ENCODE data around the gene MICAL2. TPM values are rescaled to one million over a fixed set of nuclear protein-coding genes. Genes with fewer than 3 reads are reported as not detected.

The MICAL2 gene
- total RNA-seq, 3 donors from 2014 or later: 263 to 384 (median 312) TPM

DNA sequence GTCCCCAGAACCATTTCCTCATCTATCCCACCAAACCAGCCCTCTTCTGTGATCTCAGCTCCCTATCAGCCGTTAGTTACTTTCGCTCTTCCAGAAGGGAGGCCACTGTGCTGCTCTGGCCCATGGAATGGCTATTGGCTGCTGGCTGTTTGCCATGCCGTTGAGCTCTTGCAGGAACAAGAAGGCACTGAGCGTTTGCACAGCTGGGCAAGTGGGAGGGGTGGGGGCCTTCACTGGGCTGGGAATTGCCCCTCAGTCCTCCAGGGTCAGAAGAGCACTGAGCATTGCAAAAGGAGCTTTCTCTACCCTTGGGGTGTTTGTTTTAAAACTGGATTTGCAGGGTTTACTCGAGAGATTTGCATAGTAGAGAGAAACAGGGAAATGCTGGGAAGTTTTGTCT is 137.9 kb downstream of the MICAL2 start:
- H3K36me3 ChIP-seq (ENCODE audit: low read depth): no peaks in the 10 kb centered on the region

DNA sequence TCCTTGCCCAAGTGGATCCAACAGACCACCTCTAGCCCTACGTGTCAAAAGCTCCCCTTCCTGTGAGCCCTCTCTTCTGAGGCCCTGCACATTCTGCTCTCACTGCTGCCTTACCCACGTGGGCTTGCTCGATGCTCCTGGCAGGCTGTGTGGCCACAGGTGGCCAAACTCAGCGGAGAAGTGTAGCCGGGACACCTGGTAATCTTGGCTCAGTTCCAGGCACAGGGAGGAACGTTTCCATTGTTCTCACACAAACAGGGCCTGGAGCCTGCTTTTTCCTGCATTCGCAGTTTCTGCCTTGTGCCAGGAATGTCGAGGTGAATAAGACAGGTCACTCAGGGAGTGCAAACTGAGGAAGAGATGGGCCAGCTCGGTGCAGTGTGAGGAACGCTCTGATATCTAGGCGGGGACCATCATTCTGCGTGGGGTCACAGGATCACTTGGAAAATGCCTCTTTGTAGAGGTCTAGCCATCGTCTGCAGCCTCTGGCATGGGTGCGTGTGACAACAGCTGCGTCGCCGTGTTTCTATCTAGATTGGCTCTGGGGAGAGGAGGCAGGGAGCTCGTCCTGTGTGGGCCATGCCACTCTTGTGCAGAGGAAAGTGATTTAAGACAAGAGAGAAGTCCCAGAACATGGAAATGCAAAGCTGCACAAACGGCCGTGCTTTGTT is 139.3 kb downstream of the MICAL2 start:
- no peaks in the 10 kb centered on the region for H3K36me3 ChIP-seq (ENCODE audit: low read depth)
- peaks cover 40% of the 10 kb centered on the region for H3K4me1 ChIP-seq (ENCODE audit: low read depth)
- DNase-seq: peak; percentile 60 to 79 (median 64)
- TF ChIP-seq CTCF (IDR thresholded peaks at IDR 0.05): no peak
- no peak overlapping the region for H3K4me3 ChIP-seq
- ATAC-seq: peak; percentile 50
- intact Hi-C loops (cut with DNase I, micrococcal nuclease): no loop called here
- H3K9me3 ChIP-seq: no peaks in the 10 kb centered on the region

More for the DNA sequence above, 137.9 kb downstream of the MICAL2 start:
- intact Hi-C loops (cut with DNase I, micrococcal nuclease): no loop called here
- no peak for TF ChIP-seq CTCF (IDR thresholded peaks at IDR 0.05)
- peak; percentile 91 to 96 (median 93) for DNase-seq
- H3K4me3 ChIP-seq: no peak overlapping the region
- ATAC-seq: peak; percentile 91
- H3K4me1 ChIP-seq (ENCODE audit: low read depth): peaks cover 29% of the 10 kb centered on the region
- H3K9me3 ChIP-seq: no peaks in the 10 kb centered on the region

GRCh38 chr11:12251666-12252560 is 141.5 kb downstream of the MICAL2 start:
- H3K4me3 ChIP-seq: no peak overlapping the region
- intact Hi-C loops (cut with DNase I, micrococcal nuclease): no loop called here
- DNase-seq: no peak
- peaks cover 40% of the 10 kb centered on the region for H3K4me1 ChIP-seq (ENCODE audit: low read depth)
- ATAC-seq: no peak
- no peaks in the 10 kb centered on the region for H3K9me3 ChIP-seq
- TF ChIP-seq CTCF (IDR thresholded peaks at IDR 0.05): no peak
- no peaks in the 10 kb centered on the region for H3K36me3 ChIP-seq (ENCODE audit: low read depth)

DNA sequence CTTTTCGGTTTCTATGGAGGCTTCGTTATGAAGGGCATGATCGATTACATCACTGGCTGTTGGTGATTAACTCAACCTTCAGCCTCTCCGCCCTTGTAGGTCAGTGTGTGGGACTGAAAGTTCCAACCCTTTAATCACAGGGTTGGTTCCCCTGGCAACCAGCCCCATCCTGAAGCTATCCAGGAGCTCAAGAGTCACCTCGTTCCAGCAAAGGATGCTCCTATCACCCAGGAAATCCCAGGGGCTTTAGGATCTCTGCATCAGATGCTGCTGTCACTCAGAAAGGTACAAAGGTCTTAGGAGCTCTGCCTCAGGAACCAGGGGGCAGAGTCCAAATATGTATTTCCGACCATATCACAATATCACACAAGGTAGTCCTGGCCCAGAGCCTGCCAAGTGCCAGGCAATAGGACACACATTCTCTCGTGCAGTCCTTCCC is 143.5 kb downstream of the MICAL2 start:
- intact Hi-C loops (cut with DNase I, micrococcal nuclease): no loop called here
- peak; percentile 75 for ATAC-seq
- Histone ChIP-seq H3K4me3 (no peak overlapping the region), H3K4me1 (ENCODE audit: low read depth) (peaks cover 26% of the 10 kb centered on the region), H3K36me3 (ENCODE audit: low read depth) (no peaks in the 10 kb centered on the region), H3K9me3 (no peaks in the 10 kb centered on the region)
- DNase-seq: peak in 2 of 3 donors; percentile 61 to 71
- no peak for TF ChIP-seq CTCF (IDR thresholded peaks at IDR 0.05)

GRCh38 chr11:12258451-12258850 is 148.1 kb downstream of the MICAL2 start:
- ATAC-seq: peak; percentile 78
- intact Hi-C loops (cut with DNase I, micrococcal nuclease): no loop called here
- Histone ChIP-seq H3K4me3 (no peak overlapping the region), H3K9me3 (no peaks in the 10 kb centered on the region), H3K4me1 (ENCODE audit: low read depth) (peaks cover 10% of the 10 kb centered on the region), H3K36me3 (ENCODE audit: low read depth) (peaks cover 8% of the 10 kb centered on the region)
- TF ChIP-seq CTCF (IDR thresholded peaks at IDR 0.05): no peak
- no peak for DNase-seq
